ENCODE results near the gene DLX4.

DLX4 gene

GRCh38 chr17:50014471-50015088, 45.6 kb downstream of the DLX4 start:
- no peak for DNase-seq (ENCODE audit: low read depth)

- no peak for DNase-seq (ENCODE audit: low read depth)
Measured at GRCh38 chr17:50015146-50015545, 46.2 kb downstream of the DLX4 start.

GRCh38 chr17:50018909-50019308, 49.9 kb downstream of the DLX4 start:
- DNase-seq (ENCODE audit: low read depth): no peak

GRCh38 chr17:50020841-50021599, 52.0 kb downstream of the DLX4 start:
- DNase-seq (ENCODE audit: low read depth): no peak

GRCh38 chr17:50021681-50022370, 52.8 kb downstream of the DLX4 start:
- DNase-seq (ENCODE audit: low read depth): no peak

GRCh38 chr17:50022463-50023130, 53.6 kb downstream of the DLX4 start:
- DNase-seq (ENCODE audit: low read depth): no peak

- no peak for DNase-seq (ENCODE audit: low read depth)
Measured at GRCh38 chr17:50023520-50023919, 54.5 kb downstream of the DLX4 start.

Data from non-pigmented ciliary epithelial cell (primary cell).